CD4-positive, alpha-beta T cell (primary cell): ENCODE data around the gene ESRP2. TPM values are rescaled to one million over a fixed set of nuclear protein-coding genes. Genes with fewer than 3 reads are reported as not detected.

Experiments
- ATAC-seq: fragments of 200-7000 bp; cut with Tn5 transposase; one replicate; pipeline ENCODE4 v1.10.0; 2022; ENCODE audit warnings: mild to moderate bottlenecking; ENCODE audit not compliant: poor library complexity
- CTCF ChIA-PET: fragments of 350-600 bp; sonication (Branson Sonifier 250); formaldehyde crosslinking; loops from one replicate; lab custom pipeline; 2021; ENCODE audit warnings: antibody characterized with exemption, inconsistent platforms; lab: Charles Lee
- POLR2A ChIA-PET: fragments of 350-600 bp; sonication (Branson Sonifier 250); formaldehyde crosslinking; loops from one replicate; lab custom pipeline; 2021; ENCODE audit warnings: antibody characterized with exemption, inconsistent platforms; lab: Charles Lee
- DNase-seq, 14 experiments: peaks; one replicate each; pipeline ENCODE4 v3.0.0-alpha.2; 2013 to 2020; ENCODE audit warnings: mixed read lengths in 2 of 14
- H3K27ac ChIP-seq, 2 donors: one replicate each; pipeline versions ENCODE4 v1.5.1 to v1.7.0; 2013; ENCODE audit warnings: low read length in 2 of 2, low read depth in 1 of 2, mild to moderate bottlenecking in 1 of 2
- H3K27me3 ChIP-seq, 2 experiments: 1 replicate in 1 of 2; 2 replicates in 1 of 2; pipeline versions ENCODE4 v1.6.1 to v1.7.0; 2013; ENCODE audit warnings: low read length in 2 of 2, control low read depth in 1 of 2, mild to moderate bottlenecking in 1 of 2, moderate library complexity in 1 of 2; ENCODE audit not compliant: insufficient read depth in 2 of 2, control insufficient read depth in 1 of 2
- H3K36me3 ChIP-seq: one replicate; pipeline ENCODE4 v1.6.1; 2013; ENCODE audit warnings: low read length, control low read depth; ENCODE audit not compliant: insufficient read depth
- H3K4me1 ChIP-seq: one replicate; pipeline ENCODE4 v1.6.1; 2013; ENCODE audit warnings: low read length, control low read depth; ENCODE audit not compliant: insufficient read depth
- H3K4me3 ChIP-seq: one replicate; pipeline ENCODE4 v1.5.1; 2013; ENCODE audit warnings: mild to moderate bottlenecking, low read length, moderate library complexity
- H3K9me3 ChIP-seq, 2 experiments: 1 replicate in 1 of 2; 2 replicates in 1 of 2; pipeline versions ENCODE4 v1.6.1 to v1.7.0; 2013; ENCODE audit warnings: low read length in 2 of 2, mild to moderate bottlenecking in 2 of 2, control low read depth in 1 of 2, moderate library complexity in 1 of 2; ENCODE audit not compliant: control insufficient read depth in 1 of 2, insufficient read depth in 1 of 2
- H3K27ac Mint-ChIP-seq: one replicate; pipeline ENCODE4 v1.8.0; 2020; ENCODE audit warnings: mixed read lengths
- H3K27me3 Mint-ChIP-seq: one replicate; pipeline ENCODE4 v1.8.0; 2021; ENCODE audit warnings: mixed read lengths
- H3K36me3 Mint-ChIP-seq: one replicate; pipeline ENCODE4 v1.8.0; 2021; ENCODE audit warnings: low read depth, mixed read lengths
- H3K4me1 Mint-ChIP-seq: one replicate; pipeline ENCODE4 v1.8.0; 2021; ENCODE audit warnings: low read depth, mixed read lengths
- H3K4me3 Mint-ChIP-seq: one replicate; pipeline ENCODE4 v1.8.0; 2020; ENCODE audit warnings: mild to moderate bottlenecking, mixed read lengths
- H3K9me3 Mint-ChIP-seq: one replicate; pipeline ENCODE4 v1.8.0; 2020; ENCODE audit warnings: mixed read lengths
- CTCF ChIP-seq: fragments of 200-600 bp; IDR thresholded peaks from one replicate; pipeline ENCODE4 v1.8.0; 2022; ENCODE audit warnings: antibody characterized with exemption, mild to moderate bottlenecking
- intact Hi-C, 2 experiments: fragments of 100-400 bp; cut with DNase I in 1 of 2; cut with micrococcal nuclease in 1 of 2; formaldehyde crosslinking; loops; one replicate each; pipeline versions ENCODE4 v1.15.1 to v1.9.0; 2023 to 2025; cut with DNase I, micrococcal nuclease
- total RNA-seq, 174 experiments: library from RNA in 2 of 174; stranded (reverse) in 2 of 174; gene quantifications; one replicate each; pipeline ENCODE4 v1.2.3 and lab custom pipeline; 2021 to 2026

ESRP2 gene
- total RNA-seq, 2 experiments from 2014 or later: not detected

- H3K36me3 Mint-ChIP-seq: peaks cover 21% of the 10 kb centered on the region
- H3K27ac ChIP-seq: no peak overlapping the region
- H3K9me3 Mint-ChIP-seq: no peaks in the 10 kb centered on the region
- peaks cover 43% of the 10 kb centered on the region for H3K36me3 ChIP-seq
- H3K9me3 ChIP-seq: peaks cover 0 to 5% of the 10 kb centered on the region in 2 experiments
- H3K4me1 Mint-ChIP-seq: peaks cover 35% of the 10 kb centered on the region
- CTCF ChIA-PET: no interaction called here
- H3K4me1 ChIP-seq: peaks cover 22% of the 10 kb centered on the region
- H3K27ac Mint-ChIP-seq: no peak overlapping the region
- POLR2A ChIA-PET: no interaction called here
- no peaks in the 10 kb centered on the region for H3K27me3 ChIP-seq
- H3K4me3 Mint-ChIP-seq: no peak overlapping the region
- intact Hi-C loops: loop anchor here in 1 of 2 experiments (2.0 to 10.0 kb wide), 3 partner anchors 157 to 953 kb away; partner anchors contain the start of gene SNTB2
- no peak overlapping the region for H3K4me3 ChIP-seq
- ATAC-seq: no peak
- no peaks in the 10 kb centered on the region for H3K27me3 Mint-ChIP-seq
- DNase-seq: peak in 1 of 14 experiments; percentile 34
- no peak for TF ChIP-seq CTCF
Measured at GRCh38 chr16:68231384-68232136, 4.4 kb downstream of the ESRP2 start.

GRCh38 chr16:68230956-68231355, 5.0 kb downstream of the ESRP2 start:
- peaks cover 21% of the 10 kb centered on the region for H3K36me3 Mint-ChIP-seq
- Histone ChIP-seq H3K4me3 (no peak overlapping the region), H3K36me3 (peaks cover 49% of the 10 kb centered on the region), H3K9me3 (no peaks in the 10 kb centered on the region), H3K4me1 (peaks cover 23% of the 10 kb centered on the region), H3K27ac (no peak overlapping the region), H3K27me3 (no peaks in the 10 kb centered on the region)
- H3K27ac Mint-ChIP-seq: no peak overlapping the region
- H3K4me3 Mint-ChIP-seq: no peak overlapping the region
- intact Hi-C loops: loop anchor here in 1 of 2 experiments (2.0 to 10.0 kb wide), 3 partner anchors 156 to 954 kb away; partner anchors contain the start of gene SNTB2
- POLR2A ChIA-PET: no interaction called here
- ATAC-seq (no peak), DNase-seq (peak in 1 of 14 experiments; percentile 32)
- H3K27me3 Mint-ChIP-seq: no peaks in the 10 kb centered on the region
- no peak for TF ChIP-seq CTCF
- CTCF ChIA-PET: no interaction called here
- H3K9me3 Mint-ChIP-seq: no peaks in the 10 kb centered on the region
- peaks cover 34% of the 10 kb centered on the region for H3K4me1 Mint-ChIP-seq

- Mint-ChIP-seq H3K36me3 (peaks cover 21% of the 10 kb centered on the region), H3K9me3 (no peaks in the 10 kb centered on the region), H3K4me3 (no peak overlapping the region), H3K27me3 (no peaks in the 10 kb centered on the region), H3K4me1 (peaks cover 42% of the 10 kb centered on the region), H3K27ac (no peak overlapping the region)
- H3K27me3 ChIP-seq: no peaks in the 10 kb centered on the region
- no peaks in the 10 kb centered on the region for H3K9me3 ChIP-seq
- H3K4me1 ChIP-seq: peaks cover 23% of the 10 kb centered on the region
- peaks cover 57% of the 10 kb centered on the region for H3K36me3 ChIP-seq
- no peak overlapping the region for H3K4me3 ChIP-seq
- POLR2A ChIA-PET: interaction anchor here (0.6 kb wide), 1 partner anchor 159 kb away, joined by 3 read pairs; no protein-coding TSS in a partner anchor
- DNase-seq (peak in 1 of 14 experiments; percentile 32), ATAC-seq (no peak)
- TF ChIP-seq CTCF: no peak
- no peak overlapping the region for H3K27ac ChIP-seq
- CTCF ChIA-PET: interaction anchor here (0.6 to 1.3 kb wide), 6 partner anchors 30 to 709 kb away, joined by 3 to 4 read pairs (median 3); no protein-coding TSS in a partner anchor
- intact Hi-C loops: loop anchor here in 1 of 2 experiments (2.0 to 10.0 kb wide), 3 partner anchors 155 to 955 kb away; partner anchors contain the start of gene SNTB2
Measured at GRCh38 chr16:68230176-68230571, 5.8 kb downstream of the ESRP2 start.
